ENCODE measurements around the gene FSIP1. TPM values are rescaled to one million over a fixed set of nuclear protein-coding genes. Genes with fewer than 3 reads are reported as not detected.

Gene FSIP1
- total RNA-seq, 2 experiments from 2014 or later, result 0.50 to 0.56 TPM

- CTCF ChIA-PET, result no interaction called here
- peaks cover 39% of the 10 kb centered on the region for H3K27me3 Mint-ChIP-seq
- H3K27ac Mint-ChIP-seq, result no peak overlapping the region
- no peak for DNase-seq
- no peaks in the 10 kb centered on the region for H3K9me3 Mint-ChIP-seq (ENCODE audit: low read depth)
- H3K4me3 Mint-ChIP-seq, result no peak overlapping the region
- H3K4me1 Mint-ChIP-seq, result no peaks in the 10 kb centered on the region
- no peaks in the 10 kb centered on the region for H3K36me3 Mint-ChIP-seq
- ATAC-seq, result no peak
Measured at GRCh38 chr15:39565851-39566250, 216.8 kb downstream of the FSIP1 start.

GRCh38 chr15:39564972-39565665 is 217.5 kb downstream of the FSIP1 start:
- DNase-seq (no peak), ATAC-seq (no peak)
- Mint-ChIP-seq H3K36me3 (no peaks in the 10 kb centered on the region), H3K4me3 (no peak overlapping the region), H3K4me1 (no peaks in the 10 kb centered on the region), H3K27me3 (peaks cover 37% of the 10 kb centered on the region), H3K27ac (no peak overlapping the region), H3K9me3 (ENCODE audit: low read depth) (no peaks in the 10 kb centered on the region)
- CTCF ChIA-PET, result interaction anchor here (0.8 kb wide), 1 partner anchor 15 kb away, joined by 3 read pairs; no protein-coding TSS in a partner anchor

- Mint-ChIP-seq H3K9me3 (ENCODE audit: low read depth) (no peaks in the 10 kb centered on the region), H3K36me3 (no peaks in the 10 kb centered on the region), H3K27ac (no peak overlapping the region), H3K4me1 (peaks cover 17% of the 10 kb centered on the region), H3K27me3 (peaks cover 22% of the 10 kb centered on the region), H3K4me3 (no peak overlapping the region)
- CTCF ChIA-PET, result no interaction called here
- DNase-seq (no peak), ATAC-seq (no peak)
Measured at GRCh38 chr15:39558421-39558820, 224.2 kb downstream of the FSIP1 start.

GRCh38 chr15:39556461-39556860 is 226.2 kb downstream of the FSIP1 start:
- DNase-seq (no peak), ATAC-seq (no peak)
- no peak overlapping the region for H3K27ac Mint-ChIP-seq
- no peaks in the 10 kb centered on the region for H3K9me3 Mint-ChIP-seq (ENCODE audit: low read depth)
- H3K36me3 Mint-ChIP-seq, result no peaks in the 10 kb centered on the region
- H3K4me1 Mint-ChIP-seq, result peaks cover 26% of the 10 kb centered on the region
- peaks cover 21% of the 10 kb centered on the region for H3K27me3 Mint-ChIP-seq
- CTCF ChIA-PET, result no interaction called here
- no peak overlapping the region for H3K4me3 Mint-ChIP-seq

- no peak for DNase-seq
- Mint-ChIP-seq H3K9me3 (ENCODE audit: low read depth) (no peaks in the 10 kb centered on the region), H3K4me1 (peaks cover 26% of the 10 kb centered on the region), H3K36me3 (no peaks in the 10 kb centered on the region), H3K27ac (no peak overlapping the region), H3K27me3 (peaks cover 24% of the 10 kb centered on the region), H3K4me3 (no peak overlapping the region)
- ATAC-seq, result no peak
- CTCF ChIA-PET, result no interaction called here
Measured at GRCh38 chr15:39555885-39556284, 226.8 kb downstream of the FSIP1 start.

- H3K27me3 Mint-ChIP-seq, result peaks cover 27% of the 10 kb centered on the region
- no peak overlapping the region for H3K27ac Mint-ChIP-seq
- H3K36me3 Mint-ChIP-seq, result no peaks in the 10 kb centered on the region
- CTCF ChIA-PET, result interaction anchor here (0.7 kb wide), 1 partner anchor 25 kb away, joined by 3 read pairs; no protein-coding TSS in a partner anchor
- no peaks in the 10 kb centered on the region for H3K9me3 Mint-ChIP-seq (ENCODE audit: low read depth)
- H3K4me1 Mint-ChIP-seq, result peaks cover 26% of the 10 kb centered on the region
- no peak overlapping the region for H3K4me3 Mint-ChIP-seq
- ATAC-seq (no peak), DNase-seq (no peak)
Measured at GRCh38 chr15:39554746-39555387, 227.8 kb downstream of the FSIP1 start.

- no peak for DNase-seq
- no peak for ATAC-seq
- CTCF ChIA-PET, result no interaction called here
- Mint-ChIP-seq H3K27ac (no peak overlapping the region), H3K4me3 (no peak overlapping the region), H3K27me3 (peaks cover 30% of the 10 kb centered on the region), H3K4me1 (peaks cover 26% of the 10 kb centered on the region), H3K36me3 (no peaks in the 10 kb centered on the region), H3K9me3 (ENCODE audit: low read depth) (no peaks in the 10 kb centered on the region)
Measured at GRCh38 chr15:39553947-39554693, 228.5 kb downstream of the FSIP1 start.

- ATAC-seq (no peak), DNase-seq (no peak)
- no peaks in the 10 kb centered on the region for H3K9me3 Mint-ChIP-seq (ENCODE audit: low read depth)
- peaks cover 26% of the 10 kb centered on the region for H3K4me1 Mint-ChIP-seq
- CTCF ChIA-PET, result no interaction called here
- H3K4me3 Mint-ChIP-seq, result no peak overlapping the region
- H3K27ac Mint-ChIP-seq, result no peak overlapping the region
- no peaks in the 10 kb centered on the region for H3K36me3 Mint-ChIP-seq
- peaks cover 36% of the 10 kb centered on the region for H3K27me3 Mint-ChIP-seq
Measured at GRCh38 chr15:39552556-39552955, 230.1 kb downstream of the FSIP1 start.

GRCh38 chr15:39551476-39551875 is 231.2 kb downstream of the FSIP1 start:
- H3K9me3 Mint-ChIP-seq (ENCODE audit: low read depth), result no peaks in the 10 kb centered on the region

More at GRCh38 chr15:39551476-39551875, 231.2 kb downstream of the FSIP1 start:
- Mint-ChIP-seq H3K27ac (no peak overlapping the region), H3K4me3 (no peak overlapping the region), H3K36me3 (no peaks in the 10 kb centered on the region), H3K4me1 (peaks cover 26% of the 10 kb centered on the region), H3K27me3 (peaks cover 41% of the 10 kb centered on the region)
- ATAC-seq, result no peak
- DNase-seq, result no peak
- CTCF ChIA-PET, result no interaction called here

Other genes with a start within 250 kb of the FSIP1 start
- gene THBS1, start 201.8 kb downstream of the FSIP1 start, total RNA-seq, result 1 to 10 TPM in 1 of 2 experiments, under 1 TPM in 1; 0.91 to 1.4 TPM
- not detected for gene GPR176, start 137.4 kb upstream of the FSIP1 start, total RNA-seq
- gene EIF2AK4, start 151.3 kb upstream of the FSIP1 start, total RNA-seq, result 10 to 100 TPM; 21.3 to 24.0 TPM